Measurements from ENCODE around the gene CCDC27. TPM values are rescaled to one million over a fixed set of nuclear protein-coding genes. Genes with fewer than 3 reads are reported as not detected.

Gene CCDC27
- total and polyA plus RNA-seq, 2 donors (not counting 1 experiment from before 2014, with no cell fraction given) = not detected

GRCh38 chr1:3730543-3731247, 21.6 kb upstream of the CCDC27 start:
- no peak overlapping the region for H3K27ac Mint-ChIP-seq
- intact Hi-C loops (cut with micrococcal nuclease) = no loop called here
- TF ChIP-seq EZH2 (IDR thresholded peaks at IDR 0.05; ENCODE audit: borderline replicate concordance, insufficient read depth, low read depth, low read length, poor library complexity, severe bottlenecking) (no peak), CTCF (IDR thresholded peaks at IDR 0.05) (no peak)

More at GRCh38 chr1:3730543-3731247, 21.6 kb upstream of the CCDC27 start:
- H3K4me2 ChIP-seq (replicated peaks; ENCODE audit: low read depth, low read length, poor library complexity, severe bottlenecking) = no peak overlapping the region
- H3K9ac ChIP-seq (ENCODE audit: low read length) = no peak overlapping the region
- H3K27me3 ChIP-seq (replicated peaks in 1 of 4; ENCODE audit: control extremely low read depth in 1 of 4, control insufficient read depth in 3 of 4, insufficient read depth in 4 of 4, low read length in 3 of 4) = no peaks in the 10 kb centered on the region
- H4K20me1 ChIP-seq (ENCODE audit: control insufficient read depth, insufficient read depth, low read length, poor library complexity, severe bottlenecking) = no peaks in the 10 kb centered on the region
- H3K79me2 ChIP-seq (ENCODE audit: control insufficient read depth, insufficient read depth, low read length) = no peaks in the 10 kb centered on the region
- POLR2A ChIA-PET = no interaction called here
- no peaks in the 10 kb centered on the region for H3K4me1 Mint-ChIP-seq
- H2AFZ ChIP-seq (ENCODE audit: insufficient read depth, low read depth, low read length, poor library complexity, severe bottlenecking) = no peak overlapping the region
- no peaks in the 10 kb centered on the region for H3K9me3 Mint-ChIP-seq (ENCODE audit: insufficient read depth)
- H3K4me3 Mint-ChIP-seq = no peak overlapping the region
- ATAC-seq (ENCODE audit: low read depth) (no peak), DNase-seq (no peak)
- no peak overlapping the region for H3K27ac ChIP-seq (ENCODE audit: low read length in 2 of 2)
- H3K36me3 ChIP-seq (replicated peaks in 1 of 2; ENCODE audit: control extremely low read depth in 1 of 2, control insufficient read depth in 1 of 2, extremely low read depth in 1 of 2, insufficient read depth in 2 of 2, low read length in 1 of 2) = no peaks in the 10 kb centered on the region
- peaks cover 0 to 3% (median 0%) of the 10 kb centered on the region in 3 donors for H3K9me3 ChIP-seq (ENCODE audit: control extremely low read depth in 1 of 3, control insufficient read depth in 2 of 3, insufficient read depth in 1 of 3, low read length in 2 of 3)
- CTCF ChIA-PET = interaction anchor here (1.2 to 2.2 kb wide), 2 partner anchors 9 to 240 kb away, joined by 3 to 7 read pairs; no protein-coding TSS in a partner anchor
- no peaks in the 10 kb centered on the region for H3K4me1 ChIP-seq (ENCODE audit: control insufficient read depth in 2 of 2, insufficient read depth in 2 of 2, low read length in 2 of 2)
- WGBS (ENCODE audit: insufficient coverage) = 68% methylated on average over 25 of the region's 25 CpGs
- H3K4me3 ChIP-seq (ENCODE audit: control extremely low read depth in 1 of 5, extremely low read depth in 1 of 5, insufficient read depth in 1 of 5, low read depth in 2 of 5, low read length in 4 of 5) = no peak overlapping the region
- peaks cover 3% of the 10 kb centered on the region for H3K27me3 Mint-ChIP-seq
